ENCODE measurements around the gene CNTLN. TPM values are rescaled to one million over a fixed set of nuclear protein-coding genes. Genes with fewer than 3 reads are reported as not detected.

The CNTLN gene
- total RNA-seq, 1 donor from 2014 or later = 11.3 TPM

DNA sequence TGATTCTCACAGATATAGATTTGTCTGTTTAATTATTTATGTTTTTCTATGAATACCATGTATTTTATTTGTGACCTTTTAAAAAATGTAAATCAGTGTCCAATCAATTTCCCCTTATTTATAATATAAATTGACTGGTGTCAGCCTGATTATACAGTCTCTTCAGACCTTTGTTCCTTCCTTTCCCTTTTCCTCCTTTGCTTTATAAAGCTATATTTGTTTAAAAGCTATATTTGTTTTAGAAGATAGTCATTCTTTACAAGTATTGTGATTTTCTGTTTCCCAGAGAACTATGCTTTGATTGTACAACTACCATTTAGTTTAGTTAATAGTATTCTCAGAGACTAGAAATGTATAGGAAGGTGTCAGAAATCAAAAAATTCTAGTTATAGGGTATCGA, 90.6 kb downstream of the CNTLN start:
- peaks cover 3% of the 10 kb centered on the region for H3K9me3 Mint-ChIP-seq (ENCODE audit: unreplicated experiment)
- H3K36me3 Mint-ChIP-seq (ENCODE audit: unreplicated experiment) = no peaks in the 10 kb centered on the region
- TF ChIP-seq, protein P1, sequence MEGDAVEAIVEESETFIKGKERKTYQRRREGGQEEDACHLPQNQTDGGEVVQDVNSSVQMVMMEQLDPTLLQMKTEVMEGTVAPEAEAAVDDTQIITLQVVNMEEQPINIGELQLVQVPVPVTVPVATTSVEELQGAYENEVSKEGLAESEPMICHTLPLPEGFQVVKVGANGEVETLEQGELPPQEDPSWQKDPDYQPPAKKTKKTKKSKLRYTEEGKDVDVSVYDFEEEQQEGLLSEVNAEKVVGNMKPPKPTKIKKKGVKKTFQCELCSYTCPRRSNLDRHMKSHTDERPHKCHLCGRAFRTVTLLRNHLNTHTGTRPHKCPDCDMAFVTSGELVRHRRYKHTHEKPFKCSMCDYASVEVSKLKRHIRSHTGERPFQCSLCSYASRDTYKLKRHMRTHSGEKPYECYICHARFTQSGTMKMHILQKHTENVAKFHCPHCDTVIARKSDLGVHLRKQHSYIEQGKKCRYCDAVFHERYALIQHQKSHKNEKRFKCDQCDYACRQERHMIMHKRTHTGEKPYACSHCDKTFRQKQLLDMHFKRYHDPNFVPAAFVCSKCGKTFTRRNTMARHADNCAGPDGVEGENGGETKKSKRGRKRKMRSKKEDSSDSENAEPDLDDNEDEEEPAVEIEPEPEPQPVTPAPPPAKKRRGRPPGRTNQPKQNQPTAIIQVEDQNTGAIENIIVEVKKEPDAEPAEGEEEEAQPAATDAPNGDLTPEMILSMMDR (IDR thresholded peaks at IDR 0.05; ENCODE audit: partially characterized antibody, unreplicated experiment) = no peak
- no peak overlapping the region for H3K27ac Mint-ChIP-seq (ENCODE audit: unreplicated experiment)
- DNase-seq = no peak
- no peak overlapping the region for H3K4me3 Mint-ChIP-seq (ENCODE audit: unreplicated experiment)
- H3K4me1 Mint-ChIP-seq (ENCODE audit: low read depth, unreplicated experiment) = peaks cover 3% of the 10 kb centered on the region
- H3K27me3 Mint-ChIP-seq (ENCODE audit: unreplicated experiment) = no peaks in the 10 kb centered on the region

DNA sequence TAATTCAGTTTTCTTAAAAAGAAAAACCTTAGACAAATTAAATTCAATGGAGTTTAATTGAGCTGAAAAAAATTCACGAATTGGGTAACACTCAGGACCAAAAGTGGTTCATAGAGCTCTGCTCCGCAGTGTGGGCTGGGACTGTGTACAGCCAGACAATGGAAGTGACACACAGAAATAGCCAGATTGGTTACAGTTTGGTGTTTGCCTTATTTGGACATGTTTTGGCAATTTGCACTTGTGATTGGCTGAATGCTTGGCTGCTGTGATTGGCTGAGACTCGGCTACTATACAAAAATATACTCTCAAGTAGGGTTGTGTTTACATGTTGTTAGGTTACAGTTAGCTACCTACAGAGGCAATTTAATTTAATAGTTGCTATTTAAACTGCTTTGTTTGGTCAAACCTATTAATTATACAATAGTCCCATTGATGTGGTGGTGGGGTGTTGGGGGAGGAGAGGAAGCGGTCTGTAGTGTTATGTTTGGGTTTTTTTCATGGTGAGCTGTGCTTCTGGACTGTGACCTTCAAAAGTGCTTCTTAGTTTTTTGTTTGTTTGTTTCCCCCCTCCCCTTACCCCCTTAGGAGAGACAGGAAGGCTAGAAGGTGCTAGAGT, 95.2 kb downstream of the CNTLN start:
- Mint-ChIP-seq H3K4me3 (ENCODE audit: unreplicated experiment) (no peak overlapping the region), H3K9me3 (ENCODE audit: unreplicated experiment) (peaks cover 3% of the 10 kb centered on the region), H3K36me3 (ENCODE audit: unreplicated experiment) (no peaks in the 10 kb centered on the region), H3K27me3 (ENCODE audit: unreplicated experiment) (no peaks in the 10 kb centered on the region), H3K27ac (ENCODE audit: unreplicated experiment) (no peak overlapping the region), H3K4me1 (ENCODE audit: low read depth, unreplicated experiment) (peaks cover 7% of the 10 kb centered on the region)
- TF ChIP-seq, protein P1 (IDR thresholded peaks at IDR 0.05; ENCODE audit: partially characterized antibody, unreplicated experiment) = no peak
- no peak for DNase-seq

DNA sequence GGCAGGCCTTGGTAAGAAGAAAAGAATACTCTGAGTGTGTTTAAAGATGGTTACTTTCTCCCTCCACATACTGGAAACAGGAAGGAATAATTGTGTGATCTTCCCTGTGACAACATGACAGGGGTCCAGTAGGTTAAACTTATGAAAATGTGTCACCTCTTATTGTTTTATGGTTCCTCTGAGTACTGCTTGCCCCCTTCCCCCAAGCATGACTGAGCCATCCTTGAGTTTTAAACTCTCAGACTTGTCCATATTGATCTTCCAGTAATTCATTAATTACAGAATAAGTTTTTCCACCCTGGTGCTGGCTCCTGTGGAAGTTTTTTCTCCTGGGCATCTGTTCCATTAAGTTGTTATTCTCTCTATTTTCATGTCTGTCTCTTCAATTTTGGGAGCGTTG, 95.8 kb downstream of the CNTLN start:
- Mint-ChIP-seq H3K27ac (ENCODE audit: unreplicated experiment) (no peak overlapping the region), H3K9me3 (ENCODE audit: unreplicated experiment) (peaks cover 3% of the 10 kb centered on the region), H3K27me3 (ENCODE audit: unreplicated experiment) (no peaks in the 10 kb centered on the region), H3K4me3 (ENCODE audit: unreplicated experiment) (no peak overlapping the region), H3K4me1 (ENCODE audit: low read depth, unreplicated experiment) (peaks cover 7% of the 10 kb centered on the region), H3K36me3 (ENCODE audit: unreplicated experiment) (no peaks in the 10 kb centered on the region)
- TF ChIP-seq, protein P1 (IDR thresholded peaks at IDR 0.05; ENCODE audit: partially characterized antibody, unreplicated experiment) = no peak
- no peak for DNase-seq

DNA sequence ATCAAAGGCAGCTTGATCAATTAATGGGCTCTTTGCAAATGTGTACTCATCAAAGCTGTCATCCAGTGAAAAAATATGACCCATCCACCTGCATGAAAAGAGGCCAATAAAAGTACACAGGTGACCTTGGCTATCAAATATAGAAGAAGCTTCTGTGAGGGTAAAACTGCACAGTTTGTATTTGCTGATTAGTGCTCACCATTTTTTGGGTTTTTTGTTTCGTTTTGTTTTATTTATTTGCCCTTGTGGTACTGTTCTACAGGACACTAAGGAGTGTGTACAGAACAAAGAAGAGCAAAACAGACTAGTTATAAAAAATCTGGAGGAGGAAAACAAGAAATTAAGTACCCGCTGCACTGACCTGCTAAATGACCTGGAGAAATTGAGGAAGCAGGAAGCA, 101.3 kb downstream of the CNTLN start:
- no peak overlapping the region for H3K27ac Mint-ChIP-seq (ENCODE audit: unreplicated experiment)
- H3K9me3 Mint-ChIP-seq (ENCODE audit: unreplicated experiment) = no peaks in the 10 kb centered on the region
- TF ChIP-seq, protein P1 (IDR thresholded peaks at IDR 0.05; ENCODE audit: partially characterized antibody, unreplicated experiment) = no peak
- H3K4me3 Mint-ChIP-seq (ENCODE audit: unreplicated experiment) = no peak overlapping the region
- DNase-seq = no peak
- peaks cover 2% of the 10 kb centered on the region for H3K27me3 Mint-ChIP-seq (ENCODE audit: unreplicated experiment)
- peaks cover 6% of the 10 kb centered on the region for H3K4me1 Mint-ChIP-seq (ENCODE audit: low read depth, unreplicated experiment)
- H3K36me3 Mint-ChIP-seq (ENCODE audit: unreplicated experiment) = peaks cover 8% of the 10 kb centered on the region

DNA sequence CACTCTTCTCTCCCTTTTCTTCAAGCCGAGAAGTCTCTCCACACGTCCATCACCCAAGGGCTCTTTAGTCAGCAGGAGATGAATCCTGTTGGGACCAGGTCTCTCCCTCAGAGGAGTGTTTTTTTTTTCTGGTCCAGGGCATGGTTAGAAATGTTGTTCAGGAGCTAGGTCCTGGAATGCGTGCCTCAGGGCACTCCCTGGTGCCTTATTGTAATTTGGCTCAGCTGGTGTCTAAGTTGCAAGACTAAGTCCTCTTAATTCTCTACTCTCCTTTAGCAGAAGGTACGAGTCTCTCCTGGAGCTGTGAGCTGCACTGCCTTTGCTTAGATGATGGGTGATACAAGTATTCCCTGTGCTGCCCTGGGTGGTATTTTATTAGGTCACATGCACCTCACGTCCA, 111.9 kb downstream of the CNTLN start:
- TF ChIP-seq, protein P1 (IDR thresholded peaks at IDR 0.05; ENCODE audit: partially characterized antibody, unreplicated experiment) = no peak
- peaks cover 6% of the 10 kb centered on the region for H3K9me3 Mint-ChIP-seq (ENCODE audit: unreplicated experiment)
- peaks cover 20% of the 10 kb centered on the region for H3K36me3 Mint-ChIP-seq (ENCODE audit: unreplicated experiment)
- H3K4me1 Mint-ChIP-seq (ENCODE audit: low read depth, unreplicated experiment) = no peaks in the 10 kb centered on the region
- no peak overlapping the region for H3K27ac Mint-ChIP-seq (ENCODE audit: unreplicated experiment)
- no peak overlapping the region for H3K4me3 Mint-ChIP-seq (ENCODE audit: unreplicated experiment)
- no peak for DNase-seq
- H3K27me3 Mint-ChIP-seq (ENCODE audit: unreplicated experiment) = peaks cover 4% of the 10 kb centered on the region

All from glutamatergic neuron (in vitro differentiated cells).